ENCODE measurements around the gene MPRIP. TPM values are rescaled to one million over a fixed set of nuclear protein-coding genes. Genes with fewer than 3 reads are reported as not detected.

The MPRIP gene
- polyA plus RNA-seq, 1 of the 3 experiments (the other 2 are of a cell fraction) = 64.4 TPM

GRCh38 chr17:17151055-17151454 lies 108.8 kb downstream of the MPRIP start (continued):
- TF ChIP-seq TEAD4 (IDR thresholded peaks at IDR 0.05; ENCODE audit: borderline replicate concordance, insufficient read depth) (no peak), GATA2 (CRISPR knock-in tag; IDR thresholded peaks at IDR 0.05) (no peak), CHD2 (IDR thresholded peaks at IDR 0.05; ENCODE audit: low read length, partially characterized antibody) (no peak), FOSL2 (IDR thresholded peaks at IDR 0.05; ENCODE audit: borderline replicate concordance, low read depth) (peak; percentile 93), YY1 (IDR thresholded peaks at IDR 0.05; ENCODE audit: low read depth) (no peak), RXRA (IDR thresholded peaks at IDR 0.05; ENCODE audit: borderline replicate concordance, low read depth) (no peak), MXI1 (IDR thresholded peaks at IDR 0.05; ENCODE audit: low read depth, low read length) (no peak), FOXM1 (IDR thresholded peaks at IDR 0.05; ENCODE audit: low read depth) (no peak), GABPA (IDR thresholded peaks at IDR 0.05; ENCODE audit: low read depth) (no peak), TCF12 (IDR thresholded peaks at IDR 0.05) (peak; percentile 56; the same call in 1 of the 2 replicates), RAD21 (IDR thresholded peaks at IDR 0.05; ENCODE audit: low read length) (no peak), SMC3 (IDR thresholded peaks at IDR 0.05; ENCODE audit: low read depth, low read length) (no peak), USF1 (IDR thresholded peaks at IDR 0.05; ENCODE audit: borderline replicate concordance, low read depth) (no peak), MEF2A (IDR thresholded peaks at IDR 0.05; ENCODE audit: borderline replicate concordance, low read depth) (no peak)
- TF ChIP-seq, protein P1, sequence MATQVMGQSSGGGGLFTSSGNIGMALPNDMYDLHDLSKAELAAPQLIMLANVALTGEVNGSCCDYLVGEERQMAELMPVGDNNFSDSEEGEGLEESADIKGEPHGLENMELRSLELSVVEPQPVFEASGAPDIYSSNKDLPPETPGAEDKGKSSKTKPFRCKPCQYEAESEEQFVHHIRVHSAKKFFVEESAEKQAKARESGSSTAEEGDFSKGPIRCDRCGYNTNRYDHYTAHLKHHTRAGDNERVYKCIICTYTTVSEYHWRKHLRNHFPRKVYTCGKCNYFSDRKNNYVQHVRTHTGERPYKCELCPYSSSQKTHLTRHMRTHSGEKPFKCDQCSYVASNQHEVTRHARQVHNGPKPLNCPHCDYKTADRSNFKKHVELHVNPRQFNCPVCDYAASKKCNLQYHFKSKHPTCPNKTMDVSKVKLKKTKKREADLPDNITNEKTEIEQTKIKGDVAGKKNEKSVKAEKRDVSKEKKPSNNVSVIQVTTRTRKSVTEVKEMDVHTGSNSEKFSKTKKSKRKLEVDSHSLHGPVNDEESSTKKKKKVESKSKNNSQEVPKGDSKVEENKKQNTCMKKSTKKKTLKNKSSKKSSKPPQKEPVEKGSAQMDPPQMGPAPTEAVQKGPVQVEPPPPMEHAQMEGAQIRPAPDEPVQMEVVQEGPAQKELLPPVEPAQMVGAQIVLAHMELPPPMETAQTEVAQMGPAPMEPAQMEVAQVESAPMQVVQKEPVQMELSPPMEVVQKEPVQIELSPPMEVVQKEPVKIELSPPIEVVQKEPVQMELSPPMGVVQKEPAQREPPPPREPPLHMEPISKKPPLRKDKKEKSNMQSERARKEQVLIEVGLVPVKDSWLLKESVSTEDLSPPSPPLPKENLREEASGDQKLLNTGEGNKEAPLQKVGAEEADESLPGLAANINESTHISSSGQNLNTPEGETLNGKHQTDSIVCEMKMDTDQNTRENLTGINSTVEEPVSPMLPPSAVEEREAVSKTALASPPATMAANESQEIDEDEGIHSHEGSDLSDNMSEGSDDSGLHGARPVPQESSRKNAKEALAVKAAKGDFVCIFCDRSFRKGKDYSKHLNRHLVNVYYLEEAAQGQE (IDR thresholded peaks at IDR 0.05; ENCODE audit: low read depth, low read length) = 0 out of 2 replicates have a peak, but pooled peaks have one; percentile 12
- TF ChIP-seq, protein P2, sequence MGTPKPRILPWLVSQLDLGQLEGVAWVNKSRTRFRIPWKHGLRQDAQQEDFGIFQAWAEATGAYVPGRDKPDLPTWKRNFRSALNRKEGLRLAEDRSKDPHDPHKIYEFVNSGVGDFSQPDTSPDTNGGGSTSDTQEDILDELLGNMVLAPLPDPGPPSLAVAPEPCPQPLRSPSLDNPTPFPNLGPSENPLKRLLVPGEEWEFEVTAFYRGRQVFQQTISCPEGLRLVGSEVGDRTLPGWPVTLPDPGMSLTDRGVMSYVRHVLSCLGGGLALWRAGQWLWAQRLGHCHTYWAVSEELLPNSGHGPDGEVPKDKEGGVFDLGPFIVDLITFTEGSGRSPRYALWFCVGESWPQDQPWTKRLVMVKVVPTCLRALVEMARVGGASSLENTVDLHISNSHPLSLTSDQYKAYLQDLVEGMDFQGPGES (IDR thresholded peaks at IDR 0.05; ENCODE audit: low read depth, low read length) = no peak
- TF ChIP-seq, protein P3, sequence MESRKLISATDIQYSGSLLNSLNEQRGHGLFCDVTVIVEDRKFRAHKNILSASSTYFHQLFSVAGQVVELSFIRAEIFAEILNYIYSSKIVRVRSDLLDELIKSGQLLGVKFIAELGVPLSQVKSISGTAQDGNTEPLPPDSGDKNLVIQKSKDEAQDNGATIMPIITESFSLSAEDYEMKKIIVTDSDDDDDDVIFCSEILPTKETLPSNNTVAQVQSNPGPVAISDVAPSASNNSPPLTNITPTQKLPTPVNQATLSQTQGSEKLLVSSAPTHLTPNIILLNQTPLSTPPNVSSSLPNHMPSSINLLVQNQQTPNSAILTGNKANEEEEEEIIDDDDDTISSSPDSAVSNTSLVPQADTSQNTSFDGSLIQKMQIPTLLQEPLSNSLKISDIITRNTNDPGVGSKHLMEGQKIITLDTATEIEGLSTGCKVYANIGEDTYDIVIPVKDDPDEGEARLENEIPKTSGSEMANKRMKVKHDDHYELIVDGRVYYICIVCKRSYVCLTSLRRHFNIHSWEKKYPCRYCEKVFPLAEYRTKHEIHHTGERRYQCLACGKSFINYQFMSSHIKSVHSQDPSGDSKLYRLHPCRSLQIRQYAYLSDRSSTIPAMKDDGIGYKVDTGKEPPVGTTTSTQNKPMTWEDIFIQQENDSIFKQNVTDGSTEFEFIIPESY (IDR thresholded peaks at IDR 0.05; ENCODE audit: borderline replicate concordance, low read depth) = no peak
